Caco-2 (cell line): ENCODE measurements around the gene KCTD17. TPM values are rescaled to one million over a fixed set of nuclear protein-coding genes. Genes with fewer than 3 reads are reported as not detected.

ENCODE experiments used
- BruUV-seq: library from RNA; stranded (reverse); fragments of 400-500 nt; replicated peaks from 2 replicates; lab custom pipeline; 2021; lab: Mats Ljungman, UMichigan
- CTCF ChIA-PET: fragments of 300-600 bp; sonication (Branson Sonifier 250); formaldehyde crosslinking; loops from one replicate; lab custom pipeline; 2022; ENCODE audit warnings: antibody characterized with exemption; lab: Charles Lee
- POLR2A ChIA-PET: fragments of 300-600 bp; sonication (Branson Sonifier 250); formaldehyde crosslinking; loops from one replicate; lab custom pipeline; 2022; ENCODE audit warnings: antibody characterized with exemption; lab: Charles Lee
- DNase-seq, 2 experiments: peaks; one replicate each; pipeline versions ENCODE4 v3.0.0 to v3.0.0-alpha.2; 2020 to 2022
- H3K27me3 ChIP-seq: replicated peaks from 2 replicates; pipeline ENCODE4 v1.6.0; 2011; ENCODE audit warnings: low read length; ENCODE audit not compliant: control insufficient read depth, insufficient read depth
- H3K36me3 ChIP-seq: 2 replicates; pipeline ENCODE4 v1.5.1; 2011; ENCODE audit warnings: low read length; ENCODE audit not compliant: control insufficient read depth, insufficient read depth
- H3K4me1 ChIP-seq: fragments of 250-450 bp; sonication (Bioruptor Pico); 2 replicates; pipeline ENCODE4 v1.5.1; 2020; ENCODE audit warnings: mild to moderate bottlenecking
- H3K4me3 ChIP-seq: 2 replicates; pipeline ENCODE4 v1.5.1; 2011; ENCODE audit warnings: low read depth, mild to moderate bottlenecking, control low read depth, low read length
- H3K9me3 ChIP-seq: fragments of 250-450 bp; sonication (Bioruptor Pico); 2 replicates; pipeline ENCODE4 v1.5.1; 2020; ENCODE audit warnings: mild to moderate bottlenecking, moderate library complexity
- H3K27ac Mint-ChIP-seq: one replicate; pipeline ENCODE4 v1.8.0; 2022; ENCODE audit warnings: mixed read lengths; ENCODE audit not compliant: unreplicated experiment
- H3K27me3 Mint-ChIP-seq: one replicate; pipeline ENCODE4 v1.8.0; 2022; ENCODE audit warnings: mixed read lengths; ENCODE audit not compliant: insufficient read depth, unreplicated experiment
- H3K36me3 Mint-ChIP-seq: one replicate; pipeline ENCODE4 v1.8.0; 2022; ENCODE audit warnings: mild to moderate bottlenecking, mixed read lengths; ENCODE audit not compliant: insufficient read depth, unreplicated experiment
- H3K4me1 Mint-ChIP-seq: one replicate; pipeline ENCODE4 v1.8.0; 2022; ENCODE audit warnings: low read depth, mixed read lengths; ENCODE audit not compliant: unreplicated experiment
- H3K4me3 Mint-ChIP-seq: one replicate; pipeline ENCODE4 v1.8.0; 2022; ENCODE audit warnings: mild to moderate bottlenecking, moderate library complexity, mixed read lengths; ENCODE audit not compliant: unreplicated experiment
- H3K9me3 Mint-ChIP-seq: one replicate; pipeline ENCODE4 v1.8.0; 2022; ENCODE audit warnings: mixed read lengths; ENCODE audit not compliant: unreplicated experiment
- CTCF ChIP-seq, 2 experiments: fragments of 200-600 bp in 1 of 2; IDR thresholded peaks; 1 replicate in 1 of 2; 2 replicates in 1 of 2; pipeline versions ENCODE4 v1.5.1 to v1.8.0; 2011 to 2022; ENCODE audit warnings: antibody characterized with exemption in 1 of 2, control low read depth in 1 of 2, inconsistent platforms in 1 of 2, low read depth in 1 of 2, low read length in 1 of 2, mild to moderate bottlenecking in 1 of 2, moderate library complexity in 1 of 2; ENCODE audit not compliant: insufficient read depth in 1 of 2, severe bottlenecking in 1 of 2, unreplicated experiment in 1 of 2
- intact Hi-C: fragments of 100-400 bp; cut with micrococcal nuclease; formaldehyde crosslinking; loops from one replicate; pipeline ENCODE4 v1.10.0; 2022; ENCODE audit not compliant: unreplicated experiment
- total RNA-seq: library from RNA; stranded (reverse); gene quantifications from 2 replicates; pipeline ENCODE4 v1.2.3, GENCODE V29; 2022

KCTD17 gene
- total RNA-seq, 1 experiment from 2014 or later: 19.8 TPM

- no peak for TF ChIP-seq CTCF (IDR thresholded peaks at IDR 0.05; ENCODE audit: insufficient read depth in 1 of 2, low read depth in 1 of 2, low read length in 1 of 2, severe bottlenecking in 1 of 2, unreplicated experiment in 1 of 2)
- peaks cover 2% of the 10 kb centered on the region for H3K36me3 ChIP-seq
- intact Hi-C loops: no loop called here
- Mint-ChIP-seq H3K27ac (peak overlapping the region; percentile 22), H3K4me1 (no peaks in the 10 kb centered on the region), H3K4me3 (no peak overlapping the region), H3K9me3 (no peaks in the 10 kb centered on the region), H3K27me3 (no peaks in the 10 kb centered on the region), H3K36me3 (peaks cover 29% of the 10 kb centered on the region)
- ChIA-PET POLR2A (interaction anchor here (0.5 kb wide), 1 partner anchor 18 kb away, joined by 3 read pairs; no protein-coding TSS in a partner anchor), CTCF (no interaction called here)
- no peaks in the 10 kb centered on the region for H3K9me3 ChIP-seq
- H3K4me1 ChIP-seq: peaks cover 11% of the 10 kb centered on the region; the same call in 1 of the 2 replicates
- no peaks in the 10 kb centered on the region; the same call in 1 of the 2 replicates for H3K27me3 ChIP-seq
- H3K4me3 ChIP-seq: no peak overlapping the region
- BruUV-seq: no TSS peak
- no peak for DNase-seq
These were observed 36.5 kb upstream of the KCTD17 start for GRCh38 chr22:37014835-37015586.

GRCh38 chr22:37015587-37015878, 36.0 kb upstream of the KCTD17 start:
- no peak overlapping the region for H3K4me3 Mint-ChIP-seq
- H3K4me1 ChIP-seq: peaks cover 13% of the 10 kb centered on the region; the same call in 1 of the 2 replicates
- no peak overlapping the region for H3K4me3 ChIP-seq
- H3K36me3 ChIP-seq: peaks cover 2% of the 10 kb centered on the region
- POLR2A ChIA-PET: interaction anchor here (0.5 to 1.3 kb wide), 2 partner anchors 17 kb away, joined by 3 read pairs; no protein-coding TSS in a partner anchor
- no peaks in the 10 kb centered on the region for H3K9me3 ChIP-seq
- H3K27me3 Mint-ChIP-seq: no peaks in the 10 kb centered on the region
- no peaks in the 10 kb centered on the region for H3K4me1 Mint-ChIP-seq
- DNase-seq: no peak
- no peaks in the 10 kb centered on the region; the same call in 1 of the 2 replicates for H3K27me3 ChIP-seq
- H3K9me3 Mint-ChIP-seq: no peaks in the 10 kb centered on the region
- CTCF ChIA-PET: no interaction called here
- intact Hi-C loops: no loop called here
- BruUV-seq: no TSS peak
- H3K36me3 Mint-ChIP-seq: peaks cover 26% of the 10 kb centered on the region
- no peak for TF ChIP-seq CTCF (IDR thresholded peaks at IDR 0.05; ENCODE audit: insufficient read depth in 1 of 2, low read depth in 1 of 2, low read length in 1 of 2, severe bottlenecking in 1 of 2, unreplicated experiment in 1 of 2)
- H3K27ac Mint-ChIP-seq: peak overlapping the region; percentile 22

GRCh38 chr22:37016134-37016910, 35.2 kb upstream of the KCTD17 start:
- BruUV-seq: no TSS peak
- intact Hi-C loops: no loop called here
- no peak for DNase-seq
- Mint-ChIP-seq H3K9me3 (no peaks in the 10 kb centered on the region), H3K27ac (no peak overlapping the region), H3K4me3 (no peak overlapping the region), H3K36me3 (peaks cover 22% of the 10 kb centered on the region), H3K4me1 (no peaks in the 10 kb centered on the region), H3K27me3 (no peaks in the 10 kb centered on the region)
- peaks cover 16% of the 10 kb centered on the region; the same call in 1 of the 2 replicates for H3K4me1 ChIP-seq
- TF ChIP-seq CTCF (IDR thresholded peaks at IDR 0.05; ENCODE audit: insufficient read depth in 1 of 2, low read depth in 1 of 2, low read length in 1 of 2, severe bottlenecking in 1 of 2, unreplicated experiment in 1 of 2): no peak
- POLR2A ChIA-PET: interaction anchor here (1.3 kb wide), 1 partner anchor 16 kb away, joined by 3 read pairs; no protein-coding TSS in a partner anchor
- H3K27me3 ChIP-seq: no peaks in the 10 kb centered on the region; the same call in 1 of the 2 replicates
- H3K36me3 ChIP-seq: peaks cover 2% of the 10 kb centered on the region
- CTCF ChIA-PET: no interaction called here
- H3K4me3 ChIP-seq: no peak overlapping the region
- H3K9me3 ChIP-seq: no peaks in the 10 kb centered on the region
